Esophagus muscularis mucosa (tissue), 4 donors: ENCODE measurements around the gene NKAIN2.

Experiments
- EP300 ChIP-seq: sonication (generic); formaldehyde crosslinking; IDR thresholded peaks from one replicate; pipeline ENCODE4 v1.6.1; 2017; ENCODE audit warnings: antibody characterized with exemption
- POLR2A ChIP-seq: fragments of 450-650 bp; IDR thresholded peaks from one replicate; pipeline ENCODE4 v1.6.1; 2017; ENCODE audit warnings: antibody characterized with exemption, moderate library complexity, mild to moderate bottlenecking, low read depth
- POLR2AphosphoS5 ChIP-seq, 2 donors: sonication (generic); formaldehyde crosslinking; IDR thresholded peaks; one replicate each; pipeline ENCODE4 v1.6.1; 2017; ENCODE audit warnings: antibody characterized with exemption in 2 of 2
- TF ChIP-seq, protein P1 (sequence below), 3 experiments: fragments of 200-600 bp in 2 of 3; fragments of 450-650 bp in 1 of 3; sonication (generic) in 2 of 3; IDR thresholded peaks; one replicate each; pipeline ENCODE4 v1.5.1; 2017 to 2019; ENCODE audit warnings: antibody characterized with exemption in 3 of 3, mild to moderate bottlenecking in 2 of 3, moderate library complexity in 1 of 3

DNA sequence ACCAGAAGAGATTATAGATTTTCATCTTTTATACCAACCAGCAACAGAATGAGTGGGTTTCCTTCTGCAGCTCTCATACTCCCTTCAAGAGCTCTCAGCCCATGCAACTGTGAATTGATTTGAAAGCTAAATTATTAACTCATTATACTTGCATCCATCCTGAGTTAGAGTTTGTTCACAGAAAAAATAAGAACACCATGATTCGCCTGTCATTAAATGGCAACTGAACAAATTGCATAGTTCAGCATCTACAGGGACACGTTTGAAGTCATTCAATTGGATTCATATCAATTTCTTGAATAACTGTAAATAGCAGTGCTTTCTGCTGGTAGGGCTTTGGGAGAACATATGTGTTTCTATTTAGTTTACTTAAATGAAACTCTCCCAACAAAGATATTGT lies 65.7 kb downstream of the NKAIN2 start:
- TF ChIP-seq, protein P1, sequence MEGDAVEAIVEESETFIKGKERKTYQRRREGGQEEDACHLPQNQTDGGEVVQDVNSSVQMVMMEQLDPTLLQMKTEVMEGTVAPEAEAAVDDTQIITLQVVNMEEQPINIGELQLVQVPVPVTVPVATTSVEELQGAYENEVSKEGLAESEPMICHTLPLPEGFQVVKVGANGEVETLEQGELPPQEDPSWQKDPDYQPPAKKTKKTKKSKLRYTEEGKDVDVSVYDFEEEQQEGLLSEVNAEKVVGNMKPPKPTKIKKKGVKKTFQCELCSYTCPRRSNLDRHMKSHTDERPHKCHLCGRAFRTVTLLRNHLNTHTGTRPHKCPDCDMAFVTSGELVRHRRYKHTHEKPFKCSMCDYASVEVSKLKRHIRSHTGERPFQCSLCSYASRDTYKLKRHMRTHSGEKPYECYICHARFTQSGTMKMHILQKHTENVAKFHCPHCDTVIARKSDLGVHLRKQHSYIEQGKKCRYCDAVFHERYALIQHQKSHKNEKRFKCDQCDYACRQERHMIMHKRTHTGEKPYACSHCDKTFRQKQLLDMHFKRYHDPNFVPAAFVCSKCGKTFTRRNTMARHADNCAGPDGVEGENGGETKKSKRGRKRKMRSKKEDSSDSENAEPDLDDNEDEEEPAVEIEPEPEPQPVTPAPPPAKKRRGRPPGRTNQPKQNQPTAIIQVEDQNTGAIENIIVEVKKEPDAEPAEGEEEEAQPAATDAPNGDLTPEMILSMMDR (IDR thresholded peaks at IDR 0.05): no peak
- TF ChIP-seq POLR2A (no peak), POLR2AphosphoS5 (IDR thresholded peaks at IDR 0.05) (no peak), EP300 (no peak)
